Fibroblast of pulmonary artery (primary cell): ENCODE measurements around the gene GPATCH3.

ENCODE experiments used
- DNase-seq: peaks from one replicate; pipeline ENCODE4 v3.0.0-alpha.2; 2010; ENCODE audit warnings: low read depth
- H3K4me3 ChIP-seq: replicated peaks from 2 replicates; pipeline ENCODE4 v1.5.1; 2011; ENCODE audit warnings: low read depth, mild to moderate bottlenecking, control low read depth, low read length, moderate library complexity
- CTCF ChIP-seq: IDR thresholded peaks from 2 replicates; pipeline ENCODE4 v1.5.1; 2011; ENCODE audit warnings: mild to moderate bottlenecking, control low read depth, low read length, inconsistent platforms; ENCODE audit errors: missing control alignments

GPATCH3 gene

GRCh38 chr1:26863685-26864077 is 36.6 kb downstream of the GPATCH3 start:
- no peak for DNase-seq
- no peak for TF ChIP-seq CTCF
- no peak overlapping the region for H3K4me3 ChIP-seq

- no peak within 1 kb of the TSS for H3K4me3 ChIP-seq
- DNase-seq: no peak
Measured at GRCh38 chr1:26862781-26863684, 37.2 kb downstream of the GPATCH3 start, which contains the start of gene SFN. Gene SFN, plus strand, starts transcription at chr1:26863149. Its CDS starts 64 bp downstream, at chr1:26863213.

DNA sequence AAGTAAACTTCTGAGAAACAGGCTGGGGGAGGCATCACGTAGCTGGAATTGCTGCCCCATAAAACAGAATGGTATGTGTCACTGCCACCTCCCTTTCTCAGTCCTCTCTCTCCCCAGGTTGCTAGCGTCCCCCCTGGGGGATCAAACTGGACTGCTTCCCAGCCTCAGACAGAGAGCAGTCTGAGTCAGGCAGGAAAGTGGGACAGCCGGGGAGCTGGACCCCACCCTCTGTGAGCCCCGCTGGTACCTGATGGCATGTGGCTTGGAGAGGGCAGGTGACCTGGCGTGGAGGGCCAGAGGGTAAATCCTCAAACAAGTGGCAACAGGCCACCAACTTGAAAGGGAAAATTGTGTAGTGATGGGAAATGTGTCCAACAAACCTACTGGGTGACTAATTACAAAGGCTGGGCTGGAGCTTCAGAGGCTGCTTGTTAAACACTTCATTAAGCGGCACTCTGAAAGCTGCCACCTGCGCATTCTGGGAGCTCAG is 38.3 kb downstream of the GPATCH3 start:
- DNase-seq: no peak
- H3K4me3 ChIP-seq: no peak overlapping the region
- TF ChIP-seq CTCF: no peak

More at GRCh38 chr1:26862781-26863684, 37.2 kb downstream of the GPATCH3 start, which contains the start of gene SFN:
- TF ChIP-seq CTCF: no peak

DNA sequence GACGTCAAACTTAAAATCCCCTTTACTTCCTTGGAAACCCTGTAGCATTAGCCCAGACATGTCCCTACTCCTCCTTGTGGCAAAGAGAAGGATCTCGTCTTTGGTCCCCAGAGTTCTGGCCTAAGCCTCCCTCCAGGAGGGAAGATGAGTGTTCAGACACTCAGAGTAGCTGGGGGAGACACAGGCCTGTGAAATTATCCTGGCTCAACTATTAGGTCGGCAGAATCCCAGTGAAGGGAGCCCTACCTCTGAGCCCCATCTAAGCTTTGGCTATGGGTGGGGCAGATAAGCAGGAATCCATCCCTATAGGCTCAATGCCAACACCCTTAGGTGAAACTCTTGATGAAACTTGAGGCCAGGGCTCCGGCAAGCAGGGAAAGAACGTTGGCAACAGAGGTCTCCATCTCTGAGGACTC is 39.0 kb downstream of the GPATCH3 start:
- no peak overlapping the region for H3K4me3 ChIP-seq
- peak; percentile 29 for DNase-seq
- peak; percentile 24 for TF ChIP-seq CTCF

DNA sequence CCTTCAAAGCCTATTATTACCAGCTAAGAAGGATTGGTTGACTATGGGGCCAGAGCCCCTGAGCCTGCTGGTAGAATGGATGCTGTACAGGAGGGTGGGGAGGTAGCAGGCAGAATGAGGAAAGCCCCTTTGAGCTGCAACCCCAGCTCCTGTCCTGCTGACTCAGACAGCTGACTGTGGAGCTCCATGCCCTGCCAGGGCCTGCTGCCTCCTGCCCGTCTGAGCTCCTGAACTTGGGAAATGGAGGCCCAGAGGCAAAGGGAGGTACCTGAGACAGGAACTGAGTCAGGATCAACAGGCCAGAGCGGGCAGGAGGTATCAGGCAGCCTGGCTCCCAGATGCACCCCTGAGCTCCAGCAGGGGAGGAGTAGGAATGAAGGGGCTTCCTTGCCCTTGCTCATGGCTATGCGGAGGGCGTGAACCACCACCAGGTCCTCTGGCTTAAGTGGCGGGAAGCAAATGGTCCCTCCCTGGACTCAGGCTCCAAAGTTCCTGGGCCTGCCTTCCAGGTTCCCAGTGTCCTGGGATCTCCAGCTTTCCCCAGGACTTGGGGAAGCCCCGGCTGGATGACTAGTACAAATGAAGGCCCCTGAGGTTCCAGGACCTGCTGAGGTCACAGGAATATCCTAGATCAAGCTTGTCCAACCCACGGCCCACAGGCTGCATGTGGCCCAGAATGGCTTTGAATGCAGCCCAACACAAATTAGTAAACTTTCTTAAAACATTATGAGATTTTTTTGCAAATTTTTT is 41.2 kb downstream of the GPATCH3 start:
- TF ChIP-seq CTCF: no peak
- no peak overlapping the region for H3K4me3 ChIP-seq
- DNase-seq: no peak

- DNase-seq: no peak
- no peak overlapping the region for H3K4me3 ChIP-seq
- no peak for TF ChIP-seq CTCF
Measured at GRCh38 chr1:26858160-26858559, 42.1 kb downstream of the GPATCH3 start.
